HEK293 (cell line): ENCODE data around the gene PRR19.

Experiments used
- CTCF ChIA-PET: fragments of 350-600 bp; formaldehyde crosslinking; extraction: SDS; loops from one replicate; lab custom pipeline; 2021; ENCODE audit warnings: antibody characterized with exemption; lab: Yijun Ruan, JAX
- POLR2A ChIA-PET: fragments of 300-600 bp; formaldehyde crosslinking; extraction: SDS; loops from one replicate; lab custom pipeline; 2020; ENCODE audit warnings: antibody characterized with exemption, inconsistent platforms; lab: Yijun Ruan, JAX
- H3K27ac ChIP-seq: fragments of 200-500 bp; sonication (Bioruptor generic); 2 replicates; pipeline ENCODE4 v1.5.1; 2014; ENCODE audit warnings: low read depth, low read length, control low read depth, inconsistent platforms; ENCODE audit errors: extremely low read depth
- H3K36me3 ChIP-seq, 2 experiments: fragments of 200-500 bp in 1 of 2; sonication (Bioruptor generic) in 1 of 2; 1 replicate in 1 of 2; 2 replicates in 1 of 2; pipeline ENCODE4 v1.5.1; 2014 to 2017; ENCODE audit warnings: inconsistent platforms in 2 of 2, low read length in 2 of 2; ENCODE audit not compliant: control insufficient read depth in 2 of 2, insufficient read depth in 1 of 2
- H3K4me1 ChIP-seq: fragments of 200-500 bp; sonication (Bioruptor generic); 2 replicates; pipeline ENCODE4 v1.5.1; 2014; ENCODE audit warnings: mild to moderate bottlenecking, low read length, inconsistent platforms; ENCODE audit not compliant: control insufficient read depth, insufficient read depth
- H3K4me3 ChIP-seq: 2 replicates; pipeline ENCODE4 v1.5.1; 2011; ENCODE audit warnings: low read depth, mild to moderate bottlenecking, control low read depth, low read length, moderate library complexity
- H3K9me3 ChIP-seq: fragments of 200-500 bp; sonication (Bioruptor generic); 2 replicates; pipeline ENCODE4 v1.5.1; 2014; ENCODE audit warnings: low read depth, low read length, inconsistent platforms; ENCODE audit not compliant: control insufficient read depth, insufficient read depth
- KLF7 ChIP-seq: fragments of 450-650 bp; formaldehyde crosslinking; IDR thresholded peaks from 2 replicates; pipeline ENCODE4 v1.5.1; 2016; ENCODE audit warnings: missing biosample characterization, missing genetic modification characterization, borderline replicate concordance
- ZBTB48 ChIP-seq: fragments of 450-650 bp; formaldehyde crosslinking; IDR thresholded peaks from 2 replicates; pipeline ENCODE4 v1.5.1; 2016; ENCODE audit warnings: missing biosample characterization, missing genetic modification characterization
- ZFHX2 ChIP-seq: fragments of 450-650 bp; formaldehyde crosslinking; conservative IDR thresholded peaks from 2 replicates; pipeline ENCODE4 v1.5.1; 2016; ENCODE audit warnings: missing biosample characterization, missing genetic modification characterization
- ZNF133 ChIP-seq: fragments of 450-650 bp; formaldehyde crosslinking; IDR thresholded peaks from 2 replicates; pipeline ENCODE4 v1.5.1; 2016; ENCODE audit warnings: missing biosample characterization, missing genetic modification characterization
- ZNF48 ChIP-seq: fragments of 450-650 bp; formaldehyde crosslinking; IDR thresholded peaks from 2 replicates; pipeline ENCODE4 v1.5.1; 2016; ENCODE audit warnings: missing biosample characterization, missing genetic modification characterization
- ZNF555 ChIP-seq: fragments of 450-650 bp; formaldehyde crosslinking; conservative IDR thresholded peaks from 2 replicates; pipeline ENCODE4 v1.5.1; 2017; ENCODE audit warnings: missing biosample characterization, mild to moderate bottlenecking, missing genetic modification characterization, inconsistent platforms
- ZNF707 ChIP-seq: fragments of 450-650 bp; formaldehyde crosslinking; IDR thresholded peaks from 2 replicates; pipeline ENCODE4 v1.5.1; 2016; ENCODE audit warnings: missing biosample characterization, missing genetic modification characterization
- ZSCAN16 ChIP-seq: fragments of 450-650 bp; formaldehyde crosslinking; IDR thresholded peaks from 2 replicates; pipeline ENCODE4 v1.5.1; 2016; ENCODE audit warnings: missing biosample characterization, missing genetic modification characterization
- TF ChIP-seq, protein P1 (sequence below): fragments of 450-650 bp; formaldehyde crosslinking; IDR thresholded peaks from 2 replicates; pipeline ENCODE4 v1.5.1; 2016; ENCODE audit warnings: missing biosample characterization, missing genetic modification characterization
- TF ChIP-seq, protein P2 (sequence below): fragments of 450-650 bp; formaldehyde crosslinking; IDR thresholded peaks from 2 replicates; pipeline ENCODE4 v1.5.1; 2016; ENCODE audit warnings: missing biosample characterization, missing genetic modification characterization
- TF ChIP-seq, protein P3 (sequence below): fragments of 450-650 bp; formaldehyde crosslinking; IDR thresholded peaks from 2 replicates; pipeline ENCODE4 v1.5.1; 2016; ENCODE audit warnings: missing biosample characterization, missing genetic modification characterization
- TF ChIP-seq, protein P4 (sequence below): fragments of 450-650 bp; IDR thresholded peaks from 2 replicates; pipeline ENCODE4 v1.5.1; 2018; ENCODE audit warnings: missing biosample characterization, missing genetic modification characterization
- TF ChIP-seq, protein P5 (sequence below): fragments of 450-650 bp; IDR thresholded peaks from 2 replicates; pipeline ENCODE4 v1.5.1; 2018; ENCODE audit warnings: missing biosample characterization, mild to moderate bottlenecking, missing genetic modification characterization

Gene PRR19

DNA sequence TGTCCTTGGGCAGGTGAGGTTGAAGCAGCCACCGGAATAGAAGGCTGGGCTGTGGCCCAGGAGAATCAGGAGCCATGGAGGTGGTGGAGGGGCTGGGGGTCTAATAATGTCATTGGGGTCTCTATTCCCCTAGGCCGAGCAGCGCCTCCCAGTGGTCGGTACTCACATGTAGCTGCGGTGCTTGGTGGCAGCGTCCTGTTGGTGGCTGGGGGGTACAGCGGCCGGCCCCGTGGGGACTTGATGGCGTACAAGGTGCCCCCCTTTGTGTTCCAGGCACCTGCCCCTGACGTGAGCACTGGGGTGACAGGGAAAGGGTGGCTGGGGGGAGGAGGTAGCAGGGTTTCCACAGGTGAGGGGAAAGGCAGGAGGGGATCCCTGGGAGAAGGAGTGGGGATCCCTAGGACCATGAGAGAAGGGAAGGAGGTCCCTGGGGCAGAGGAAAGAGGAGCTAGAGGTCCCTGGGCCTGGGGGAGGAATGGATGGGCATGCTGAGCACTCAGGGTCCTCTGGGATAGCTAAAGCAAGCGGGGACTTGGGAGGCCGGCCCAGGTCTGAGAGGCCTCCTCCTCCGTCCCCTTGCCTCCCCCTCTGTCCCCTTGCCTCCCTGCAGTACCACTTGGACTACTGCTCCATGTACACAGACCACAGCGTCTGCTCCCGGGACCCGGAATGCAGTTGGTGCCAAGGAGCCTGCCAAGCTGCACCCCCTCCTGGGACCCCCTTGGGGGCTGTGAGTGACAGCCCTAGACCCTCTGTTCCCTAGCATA is 41.6 kb downstream of the PRR19 start:
- H3K4me1 ChIP-seq = no peaks in the 10 kb centered on the region
- no peaks in the 10 kb centered on the region for H3K9me3 ChIP-seq
- no peak overlapping the region for H3K27ac ChIP-seq
- H3K4me3 ChIP-seq = no peak overlapping the region
- H3K36me3 ChIP-seq = peaks cover 54 to 81% of the 10 kb centered on the region in 2 experiments
- TF ChIP-seq ZNF707 (tag by site-specific recombination) (no peak), ZSCAN16 (tag by site-specific recombination) (no peak), ZBTB48 (tag by site-specific recombination) (peak; percentile 56; the same call in 1 of the 2 replicates), ZNF555 (tag by site-specific recombination) (no peak)
- TF ChIP-seq, protein P1, sequence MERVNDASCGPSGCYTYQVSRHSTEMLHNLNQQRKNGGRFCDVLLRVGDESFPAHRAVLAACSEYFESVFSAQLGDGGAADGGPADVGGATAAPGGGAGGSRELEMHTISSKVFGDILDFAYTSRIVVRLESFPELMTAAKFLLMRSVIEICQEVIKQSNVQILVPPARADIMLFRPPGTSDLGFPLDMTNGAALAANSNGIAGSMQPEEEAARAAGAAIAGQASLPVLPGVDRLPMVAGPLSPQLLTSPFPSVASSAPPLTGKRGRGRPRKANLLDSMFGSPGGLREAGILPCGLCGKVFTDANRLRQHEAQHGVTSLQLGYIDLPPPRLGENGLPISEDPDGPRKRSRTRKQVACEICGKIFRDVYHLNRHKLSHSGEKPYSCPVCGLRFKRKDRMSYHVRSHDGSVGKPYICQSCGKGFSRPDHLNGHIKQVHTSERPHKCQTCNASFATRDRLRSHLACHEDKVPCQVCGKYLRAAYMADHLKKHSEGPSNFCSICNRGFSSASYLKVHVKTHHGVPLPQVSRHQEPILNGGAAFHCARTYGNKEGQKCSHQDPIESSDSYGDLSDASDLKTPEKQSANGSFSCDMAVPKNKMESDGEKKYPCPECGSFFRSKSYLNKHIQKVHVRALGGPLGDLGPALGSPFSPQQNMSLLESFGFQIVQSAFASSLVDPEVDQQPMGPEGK (tag by site-specific recombination) = 0 out of 2 replicates have a peak, but pooled peaks have one; percentile 14
- TF ChIP-seq, protein P2, sequence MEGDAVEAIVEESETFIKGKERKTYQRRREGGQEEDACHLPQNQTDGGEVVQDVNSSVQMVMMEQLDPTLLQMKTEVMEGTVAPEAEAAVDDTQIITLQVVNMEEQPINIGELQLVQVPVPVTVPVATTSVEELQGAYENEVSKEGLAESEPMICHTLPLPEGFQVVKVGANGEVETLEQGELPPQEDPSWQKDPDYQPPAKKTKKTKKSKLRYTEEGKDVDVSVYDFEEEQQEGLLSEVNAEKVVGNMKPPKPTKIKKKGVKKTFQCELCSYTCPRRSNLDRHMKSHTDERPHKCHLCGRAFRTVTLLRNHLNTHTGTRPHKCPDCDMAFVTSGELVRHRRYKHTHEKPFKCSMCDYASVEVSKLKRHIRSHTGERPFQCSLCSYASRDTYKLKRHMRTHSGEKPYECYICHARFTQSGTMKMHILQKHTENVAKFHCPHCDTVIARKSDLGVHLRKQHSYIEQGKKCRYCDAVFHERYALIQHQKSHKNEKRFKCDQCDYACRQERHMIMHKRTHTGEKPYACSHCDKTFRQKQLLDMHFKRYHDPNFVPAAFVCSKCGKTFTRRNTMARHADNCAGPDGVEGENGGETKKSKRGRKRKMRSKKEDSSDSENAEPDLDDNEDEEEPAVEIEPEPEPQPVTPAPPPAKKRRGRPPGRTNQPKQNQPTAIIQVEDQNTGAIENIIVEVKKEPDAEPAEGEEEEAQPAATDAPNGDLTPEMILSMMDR = peak; percentile 80
- POLR2A ChIA-PET = interaction anchor here (1.3 kb wide), 1 partner anchor 53 kb away, joined by 3 read pairs; no protein-coding TSS in a partner anchor
- CTCF ChIA-PET = interaction anchor here (0.5 to 2.9 kb wide), 12 partner anchors 10 to 479 kb away, joined by 3 to 12 read pairs (median 4); partner anchors contain the start of gene GSK3A

DNA sequence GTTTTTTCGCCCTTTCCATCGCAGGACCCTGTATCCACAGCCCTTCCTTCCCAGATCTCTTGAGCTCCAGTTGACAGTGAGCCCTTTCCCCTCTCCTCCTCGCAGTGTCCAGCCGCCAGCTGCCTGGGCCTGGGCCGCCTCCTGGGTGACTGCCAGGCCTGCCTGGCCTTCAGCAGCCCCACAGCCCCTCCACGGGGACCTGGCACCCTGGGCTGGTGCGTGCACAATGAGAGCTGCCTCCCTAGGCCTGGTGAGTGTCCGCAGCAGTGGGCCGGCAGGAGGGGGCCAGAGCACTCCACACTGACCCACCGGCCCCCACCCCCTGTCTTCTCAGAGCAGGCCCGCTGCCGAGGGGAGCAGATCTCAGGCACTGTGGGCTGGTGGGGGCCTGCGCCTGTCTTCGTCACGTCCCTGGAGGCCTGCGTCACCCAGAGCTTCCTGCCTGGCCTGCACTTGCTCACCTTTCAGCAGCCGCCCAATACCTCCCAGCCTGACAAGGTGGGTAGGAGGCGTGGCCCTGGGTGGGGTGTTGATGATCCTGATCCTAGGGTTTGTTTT is 42.5 kb downstream of the PRR19 start:
- POLR2A ChIA-PET = no interaction called here
- H3K27ac ChIP-seq = no peak overlapping the region
- no peaks in the 10 kb centered on the region for H3K9me3 ChIP-seq
- CTCF ChIA-PET = interaction anchor here (0.6 to 2.9 kb wide), 5 partner anchors 14 to 94 kb away, joined by 4 to 12 read pairs (median 4); no protein-coding TSS in a partner anchor
- H3K4me1 ChIP-seq = no peaks in the 10 kb centered on the region
- H3K4me3 ChIP-seq = no peak overlapping the region
- TF ChIP-seq ZFHX2 (tag by site-specific recombination) (no peak), KLF7 (tag by site-specific recombination) (no peak), ZNF133 (tag by site-specific recombination) (no peak), ZNF48 (tag by site-specific recombination) (no peak)
- TF ChIP-seq, protein P3, sequence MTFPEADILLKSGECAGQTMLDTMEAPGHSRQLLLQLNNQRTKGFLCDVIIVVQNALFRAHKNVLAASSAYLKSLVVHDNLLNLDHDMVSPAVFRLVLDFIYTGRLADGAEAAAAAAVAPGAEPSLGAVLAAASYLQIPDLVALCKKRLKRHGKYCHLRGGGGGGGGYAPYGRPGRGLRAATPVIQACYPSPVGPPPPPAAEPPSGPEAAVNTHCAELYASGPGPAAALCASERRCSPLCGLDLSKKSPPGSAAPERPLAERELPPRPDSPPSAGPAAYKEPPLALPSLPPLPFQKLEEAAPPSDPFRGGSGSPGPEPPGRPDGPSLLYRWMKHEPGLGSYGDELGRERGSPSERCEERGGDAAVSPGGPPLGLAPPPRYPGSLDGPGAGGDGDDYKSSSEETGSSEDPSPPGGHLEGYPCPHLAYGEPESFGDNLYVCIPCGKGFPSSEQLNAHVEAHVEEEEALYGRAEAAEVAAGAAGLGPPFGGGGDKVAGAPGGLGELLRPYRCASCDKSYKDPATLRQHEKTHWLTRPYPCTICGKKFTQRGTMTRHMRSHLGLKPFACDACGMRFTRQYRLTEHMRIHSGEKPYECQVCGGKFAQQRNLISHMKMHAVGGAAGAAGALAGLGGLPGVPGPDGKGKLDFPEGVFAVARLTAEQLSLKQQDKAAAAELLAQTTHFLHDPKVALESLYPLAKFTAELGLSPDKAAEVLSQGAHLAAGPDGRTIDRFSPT (tag by site-specific recombination) = no peak
- TF ChIP-seq, protein P4, sequence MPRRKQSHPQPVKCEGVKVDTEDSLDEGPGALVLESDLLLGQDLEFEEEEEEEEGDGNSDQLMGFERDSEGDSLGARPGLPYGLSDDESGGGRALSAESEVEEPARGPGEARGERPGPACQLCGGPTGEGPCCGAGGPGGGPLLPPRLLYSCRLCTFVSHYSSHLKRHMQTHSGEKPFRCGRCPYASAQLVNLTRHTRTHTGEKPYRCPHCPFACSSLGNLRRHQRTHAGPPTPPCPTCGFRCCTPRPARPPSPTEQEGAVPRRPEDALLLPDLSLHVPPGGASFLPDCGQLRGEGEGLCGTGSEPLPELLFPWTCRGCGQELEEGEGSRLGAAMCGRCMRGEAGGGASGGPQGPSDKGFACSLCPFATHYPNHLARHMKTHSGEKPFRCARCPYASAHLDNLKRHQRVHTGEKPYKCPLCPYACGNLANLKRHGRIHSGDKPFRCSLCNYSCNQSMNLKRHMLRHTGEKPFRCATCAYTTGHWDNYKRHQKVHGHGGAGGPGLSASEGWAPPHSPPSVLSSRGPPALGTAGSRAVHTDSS (tag by site-specific recombination) = no peak
- TF ChIP-seq, protein P5, sequence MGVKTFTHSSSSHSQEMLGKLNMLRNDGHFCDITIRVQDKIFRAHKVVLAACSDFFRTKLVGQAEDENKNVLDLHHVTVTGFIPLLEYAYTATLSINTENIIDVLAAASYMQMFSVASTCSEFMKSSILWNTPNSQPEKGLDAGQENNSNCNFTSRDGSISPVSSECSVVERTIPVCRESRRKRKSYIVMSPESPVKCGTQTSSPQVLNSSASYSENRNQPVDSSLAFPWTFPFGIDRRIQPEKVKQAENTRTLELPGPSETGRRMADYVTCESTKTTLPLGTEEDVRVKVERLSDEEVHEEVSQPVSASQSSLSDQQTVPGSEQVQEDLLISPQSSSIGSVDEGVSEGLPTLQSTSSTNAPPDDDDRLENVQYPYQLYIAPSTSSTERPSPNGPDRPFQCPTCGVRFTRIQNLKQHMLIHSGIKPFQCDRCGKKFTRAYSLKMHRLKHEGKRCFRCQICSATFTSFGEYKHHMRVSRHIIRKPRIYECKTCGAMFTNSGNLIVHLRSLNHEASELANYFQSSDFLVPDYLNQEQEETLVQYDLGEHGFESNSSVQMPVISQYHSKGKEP (tag by site-specific recombination) = no peak
- H3K36me3 ChIP-seq = peaks cover 55 to 81% of the 10 kb centered on the region in 2 experiments
